HG03097 (cell line): Measurements from ENCODE around the gene LPCAT2.

ENCODE experiments used
- ATAC-seq: cut with Tn5 transposase; IDR thresholded peaks from one replicate; pipeline ENCODE4 v1.9.1; 2021; ENCODE audit not compliant: unreplicated experiment, low FRiP score

The LPCAT2 gene, protein sequence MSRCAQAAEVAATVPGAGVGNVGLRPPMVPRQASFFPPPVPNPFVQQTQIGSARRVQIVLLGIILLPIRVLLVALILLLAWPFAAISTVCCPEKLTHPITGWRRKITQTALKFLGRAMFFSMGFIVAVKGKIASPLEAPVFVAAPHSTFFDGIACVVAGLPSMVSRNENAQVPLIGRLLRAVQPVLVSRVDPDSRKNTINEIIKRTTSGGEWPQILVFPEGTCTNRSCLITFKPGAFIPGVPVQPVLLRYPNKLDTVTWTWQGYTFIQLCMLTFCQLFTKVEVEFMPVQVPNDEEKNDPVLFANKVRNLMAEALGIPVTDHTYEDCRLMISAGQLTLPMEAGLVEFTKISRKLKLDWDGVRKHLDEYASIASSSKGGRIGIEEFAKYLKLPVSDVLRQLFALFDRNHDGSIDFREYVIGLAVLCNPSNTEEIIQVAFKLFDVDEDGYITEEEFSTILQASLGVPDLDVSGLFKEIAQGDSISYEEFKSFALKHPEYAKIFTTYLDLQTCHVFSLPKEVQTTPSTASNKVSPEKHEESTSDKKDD

DNA sequence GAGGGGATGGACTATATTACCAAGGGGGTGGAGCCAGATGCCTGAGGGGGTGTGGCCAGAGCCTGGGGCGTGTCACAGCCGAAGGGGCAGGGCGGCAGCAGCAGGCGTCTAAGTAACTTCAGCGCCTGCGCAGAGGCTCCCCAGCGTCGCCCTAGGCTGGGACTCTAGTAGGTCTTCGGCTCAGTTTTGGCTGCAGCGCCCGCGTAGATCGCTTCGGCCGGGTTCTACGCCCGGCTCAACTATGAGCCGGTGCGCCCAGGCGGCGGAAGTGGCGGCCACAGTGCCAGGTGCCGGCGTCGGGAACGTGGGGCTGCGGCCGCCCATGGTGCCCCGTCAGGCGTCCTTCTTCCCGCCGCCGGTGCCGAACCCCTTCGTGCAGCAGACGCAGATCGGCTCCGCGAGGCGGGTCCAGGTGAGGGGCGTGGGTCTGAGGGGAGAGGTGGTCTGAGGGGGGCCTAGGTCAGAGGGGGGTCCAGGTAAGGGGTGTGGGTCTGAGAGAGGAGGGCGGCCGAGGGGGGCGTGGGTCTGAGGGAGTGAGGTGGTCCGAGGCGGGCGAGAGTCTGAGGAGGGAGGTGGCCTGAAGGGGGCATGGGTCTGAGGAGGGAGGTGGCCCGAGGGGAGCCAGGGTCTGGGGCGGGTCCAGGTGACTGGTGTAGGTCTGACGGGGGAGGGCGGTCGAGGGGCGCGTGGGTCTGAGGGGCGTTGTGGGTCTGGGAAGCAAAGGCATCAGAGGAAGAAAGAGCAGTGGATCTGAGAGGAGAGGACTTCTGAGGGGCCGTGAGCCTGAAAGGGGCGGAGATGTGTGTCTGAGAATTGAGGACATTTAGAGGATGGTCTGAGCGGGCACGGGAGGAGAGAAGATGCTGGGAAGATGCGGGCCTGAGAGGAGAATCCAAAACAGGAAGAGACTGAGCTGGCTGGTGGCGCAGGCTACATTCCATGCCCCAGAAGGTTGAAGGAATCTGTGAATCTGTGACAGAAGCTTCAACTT, at the start of gene LPCAT2:
Gene LPCAT2, plus strand, starts transcription at position 132 of the 991 bp plus-strand sequence. Its CDS starts 110 bp downstream, at position 242.
- ATAC-seq = no peak

DNA sequence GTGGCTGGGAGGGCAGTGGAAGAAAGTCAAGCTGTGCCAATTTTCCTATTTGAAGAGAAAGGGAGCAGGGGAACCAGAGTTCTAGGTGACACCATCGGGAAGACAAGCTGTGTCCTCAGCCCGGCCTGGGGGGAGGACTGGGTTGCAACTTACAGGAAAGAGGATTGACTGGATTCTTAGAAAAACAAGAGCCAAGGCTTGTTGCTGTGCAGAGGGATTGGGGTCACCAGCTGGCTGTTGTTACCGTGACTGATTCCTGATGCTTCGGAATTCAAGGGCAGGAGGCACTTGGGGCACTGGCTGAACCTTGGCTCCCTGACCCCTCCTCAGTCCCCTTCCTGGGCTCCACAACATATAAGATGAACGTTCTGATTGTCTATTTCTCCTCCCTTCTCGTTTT, 46.6 kb upstream of the LPCAT2 start:
- ATAC-seq = no peak

DNA sequence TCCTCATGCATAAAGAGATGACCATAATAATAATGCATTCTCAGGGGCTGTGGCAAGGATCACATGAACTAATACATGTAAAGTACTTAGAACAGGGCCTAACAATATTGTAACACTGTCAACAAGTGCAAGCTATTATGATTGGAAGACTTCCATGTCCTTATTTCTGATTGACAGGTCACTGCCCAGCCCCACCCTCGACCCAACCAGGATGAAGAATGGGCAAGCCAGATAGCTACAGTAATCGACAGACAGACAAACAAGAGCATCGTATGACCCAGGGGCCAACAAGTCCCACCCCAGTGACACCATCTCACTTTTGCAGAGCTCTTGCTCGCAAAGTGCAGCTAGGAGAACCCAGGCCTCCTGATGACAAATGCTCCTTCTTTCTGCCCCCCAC, 44.5 kb upstream of the LPCAT2 start:
- ATAC-seq = no peak

DNA sequence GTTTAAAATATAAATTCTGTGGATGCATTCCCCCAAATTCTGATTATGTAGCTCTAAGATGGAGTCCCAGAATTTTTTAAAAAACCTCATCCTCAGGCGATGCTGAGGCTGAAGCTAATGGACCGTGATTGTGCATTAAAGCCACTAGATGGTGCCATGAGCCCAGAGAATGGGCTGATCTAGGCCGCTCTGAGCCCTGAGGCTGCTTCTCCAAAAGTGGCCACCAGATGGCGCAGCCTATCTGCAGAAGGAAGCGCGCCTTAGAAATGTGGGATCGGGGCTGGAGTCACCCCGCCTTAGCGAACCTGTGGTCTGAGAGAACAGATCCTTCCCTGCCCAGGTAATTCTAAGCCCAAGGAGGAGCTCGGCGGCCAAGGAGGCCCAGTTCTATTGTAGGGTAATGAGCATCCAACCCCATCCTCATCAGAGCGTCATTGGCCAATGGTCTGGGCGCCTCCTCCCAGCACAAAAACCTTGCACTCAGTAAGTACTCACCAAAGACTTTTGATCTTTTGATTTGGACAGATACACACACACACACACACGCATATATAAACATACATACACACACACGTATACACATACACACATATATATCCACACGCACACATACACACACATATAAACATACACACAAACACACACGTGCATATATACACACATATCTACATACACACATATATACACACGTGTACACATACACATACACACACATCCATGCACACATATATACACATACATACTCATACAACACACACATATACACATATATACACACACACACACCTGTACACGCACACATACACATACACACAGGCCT, 43.6 kb upstream of the LPCAT2 start:
- ATAC-seq = peak; percentile 94

DNA sequence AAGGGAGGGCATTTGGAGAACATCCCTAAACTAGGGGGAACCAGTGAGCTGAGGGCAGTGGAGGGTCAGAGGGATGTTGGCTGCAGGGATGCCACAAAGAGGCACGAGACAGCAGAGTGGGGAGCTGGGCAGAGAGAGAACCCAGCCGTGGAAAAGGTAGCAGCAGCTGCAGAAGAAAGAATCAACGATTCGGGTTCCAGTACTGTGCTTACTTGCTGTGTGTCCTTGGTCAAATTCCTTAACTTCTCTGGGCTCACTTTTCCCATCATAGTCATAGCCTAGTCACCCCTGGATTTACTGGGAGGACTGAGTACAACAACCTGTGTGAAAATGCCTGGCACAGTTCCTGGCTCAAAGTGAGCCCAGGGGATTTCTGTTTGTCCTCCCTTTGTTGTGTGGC, 42.7 kb upstream of the LPCAT2 start:
- ATAC-seq = no peak

DNA sequence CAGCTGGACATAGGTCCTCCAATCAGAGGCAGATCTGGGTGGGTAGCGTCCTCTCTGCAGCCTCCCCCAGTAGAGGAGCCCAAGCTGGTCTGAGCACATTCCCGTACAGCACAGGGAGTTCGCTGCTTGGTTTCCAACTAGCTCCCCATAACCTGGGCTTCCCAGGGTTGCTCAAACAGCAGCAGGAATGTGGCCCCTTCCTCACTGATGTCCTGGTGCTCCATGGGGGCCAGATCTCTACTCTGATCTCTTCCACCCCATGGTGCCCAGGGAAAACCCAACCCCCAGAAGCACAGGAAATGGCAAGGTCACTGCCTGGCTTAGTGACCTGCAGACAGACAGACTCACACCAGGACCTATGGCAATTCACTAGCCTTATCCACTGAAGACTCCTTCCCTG, 41.0 kb upstream of the LPCAT2 start:
- no peak for ATAC-seq

DNA sequence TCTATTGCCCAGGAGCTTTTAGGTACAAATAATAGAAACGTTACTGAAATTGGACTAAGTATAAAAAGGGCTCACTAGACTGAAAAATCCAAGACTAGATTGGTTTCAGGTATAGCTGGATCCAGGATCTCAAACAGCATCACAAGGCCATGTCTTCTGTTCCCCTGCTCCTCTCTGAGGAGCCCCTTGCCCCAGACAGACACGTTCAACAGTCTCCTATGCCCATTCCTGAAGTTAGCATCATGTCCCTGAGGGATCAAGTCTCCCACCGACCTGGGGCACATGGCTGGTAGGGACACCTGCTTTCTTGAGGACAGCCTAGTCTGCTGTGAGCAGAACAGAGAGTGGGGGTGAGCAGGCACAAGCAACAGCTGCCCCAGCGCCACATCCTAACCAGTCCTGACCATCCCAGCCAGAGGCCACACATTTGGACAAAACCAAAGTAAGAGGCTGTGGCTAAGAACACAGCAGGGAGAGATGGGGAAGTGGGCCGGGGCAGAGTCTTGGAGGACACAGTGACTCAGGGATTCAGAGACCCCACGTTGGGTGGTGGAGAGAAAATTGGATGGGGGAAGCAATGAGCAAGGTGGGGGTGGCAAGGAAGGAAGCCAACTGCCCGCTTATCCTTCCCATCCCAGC, 40.4 kb upstream of the LPCAT2 start:
- ATAC-seq = no peak

DNA sequence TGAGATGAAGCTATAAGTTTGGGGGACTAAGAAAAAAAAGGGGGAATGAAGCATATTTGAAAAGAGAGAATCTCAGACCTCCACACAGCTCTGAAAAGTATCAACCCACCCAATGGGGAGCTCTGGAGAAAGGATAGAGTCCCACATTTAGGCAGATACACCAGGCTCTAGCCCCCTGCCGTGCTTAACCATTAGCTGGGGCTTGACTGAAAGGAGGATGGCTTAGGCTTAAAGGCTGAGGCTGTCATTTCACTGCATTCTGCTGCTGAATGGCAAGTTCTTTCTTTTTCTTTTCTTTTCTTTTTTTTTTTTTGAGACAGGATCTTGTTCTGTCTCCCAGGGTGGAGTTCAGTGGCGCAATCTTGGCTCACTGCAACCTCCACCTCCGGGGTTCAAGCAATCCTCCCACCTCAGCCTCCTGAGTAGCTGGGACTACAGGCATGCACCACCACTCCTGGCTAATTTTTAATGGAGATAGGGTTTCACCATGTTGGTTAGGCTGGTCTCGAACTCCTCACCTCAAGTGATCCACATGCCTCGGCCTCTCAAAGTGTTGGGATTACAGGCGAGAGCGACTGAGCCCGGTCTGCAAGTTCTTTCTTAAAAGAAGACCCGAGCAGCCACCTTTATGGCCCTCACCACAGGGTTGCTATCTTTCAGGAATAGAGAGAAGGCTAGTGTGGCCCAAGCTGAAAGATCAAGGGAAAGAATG, 38.9 kb upstream of the LPCAT2 start:
- ATAC-seq = no peak

DNA sequence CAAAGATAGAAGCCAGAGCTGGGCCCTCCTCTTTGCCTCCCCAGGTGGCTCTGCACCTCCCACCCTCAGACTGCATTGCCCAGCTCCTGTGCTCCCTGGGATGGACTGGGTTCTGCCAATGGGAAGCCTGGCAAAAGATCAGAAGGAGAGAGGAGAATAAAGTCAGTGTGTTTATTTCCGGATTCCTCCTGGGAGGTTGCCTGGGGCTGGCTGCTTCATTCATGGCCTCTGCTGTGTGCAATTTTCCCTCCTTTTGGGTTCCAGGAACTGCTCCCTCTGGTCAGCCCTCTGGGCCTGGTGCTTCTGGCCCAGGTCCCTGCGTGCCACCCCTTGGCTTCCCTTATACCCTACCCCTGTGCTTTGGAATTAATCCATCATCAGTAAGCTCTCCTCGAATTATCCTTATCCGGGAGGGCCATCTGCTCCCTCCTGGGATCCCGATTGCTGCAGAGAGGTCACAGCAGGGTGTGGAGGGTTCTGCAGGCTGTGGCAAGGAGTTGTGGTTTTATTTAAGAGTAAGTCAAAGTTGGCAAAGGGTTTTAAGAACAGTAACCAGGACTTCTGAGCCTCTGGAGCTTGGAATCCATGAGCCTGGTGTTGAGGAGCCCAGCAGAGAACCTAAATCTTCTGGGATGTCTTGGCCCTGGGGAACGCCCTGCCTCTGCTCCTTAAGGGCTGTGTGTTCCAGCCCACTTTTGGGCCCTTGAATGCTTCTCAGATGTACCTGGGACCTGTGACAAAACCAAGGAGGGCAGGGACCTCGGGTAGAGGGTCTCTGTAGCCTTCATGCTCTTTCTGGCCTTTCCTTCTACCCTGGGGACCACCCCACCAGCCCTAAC, 38.1 kb upstream of the LPCAT2 start:
- ATAC-seq = no peak

DNA sequence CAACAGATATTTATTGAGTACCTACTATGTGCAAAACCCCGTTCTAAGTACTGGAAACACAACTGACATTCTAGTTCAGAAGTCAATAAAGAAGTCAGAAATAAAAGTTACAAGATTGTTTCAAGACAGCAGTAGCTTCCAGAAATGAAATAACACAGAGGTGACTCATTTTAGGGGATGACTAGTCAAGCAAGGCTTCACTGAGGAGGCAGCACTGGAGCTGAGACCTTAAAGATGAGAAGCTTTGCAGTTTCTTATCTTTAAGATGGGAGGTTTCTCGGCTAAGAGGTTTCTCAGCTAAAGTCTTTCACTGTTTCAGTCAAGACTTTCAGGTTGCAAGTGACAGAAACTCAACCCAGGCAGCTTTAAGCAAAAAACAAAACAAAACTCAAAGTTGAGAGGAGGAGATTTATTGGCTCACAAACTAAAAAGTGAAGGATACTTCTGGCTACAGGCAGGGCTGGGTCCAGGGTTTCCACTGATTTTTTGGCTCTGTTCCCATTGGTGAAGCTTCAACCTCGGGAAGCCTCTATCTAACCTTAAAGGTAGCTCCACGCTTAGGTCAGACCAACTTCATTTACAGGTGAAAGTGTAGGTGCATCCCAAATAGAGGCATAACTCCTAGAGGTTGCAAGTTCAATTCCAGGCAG, 37.3 kb upstream of the LPCAT2 start:
- ATAC-seq = no peak

DNA sequence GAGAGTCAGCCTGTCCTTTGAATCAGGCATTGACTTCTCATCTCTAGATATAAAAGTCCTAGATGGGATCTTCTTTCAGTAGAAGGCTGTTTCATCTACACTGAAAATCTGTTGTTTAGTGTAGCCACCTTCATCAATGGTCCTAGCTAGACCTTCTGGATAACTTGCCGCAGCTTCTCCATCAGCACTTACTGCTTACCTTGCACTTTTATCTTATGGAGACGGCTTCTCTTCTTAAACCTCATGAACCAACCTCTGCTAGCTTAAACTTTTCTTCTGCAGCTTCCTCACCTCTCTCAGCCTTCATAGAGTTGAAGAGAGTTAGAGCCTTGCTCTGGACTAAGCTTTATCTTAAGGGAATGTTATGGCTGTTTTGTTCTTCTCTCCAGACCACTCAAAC, 35.3 kb upstream of the LPCAT2 start:
- ATAC-seq = no peak

DNA sequence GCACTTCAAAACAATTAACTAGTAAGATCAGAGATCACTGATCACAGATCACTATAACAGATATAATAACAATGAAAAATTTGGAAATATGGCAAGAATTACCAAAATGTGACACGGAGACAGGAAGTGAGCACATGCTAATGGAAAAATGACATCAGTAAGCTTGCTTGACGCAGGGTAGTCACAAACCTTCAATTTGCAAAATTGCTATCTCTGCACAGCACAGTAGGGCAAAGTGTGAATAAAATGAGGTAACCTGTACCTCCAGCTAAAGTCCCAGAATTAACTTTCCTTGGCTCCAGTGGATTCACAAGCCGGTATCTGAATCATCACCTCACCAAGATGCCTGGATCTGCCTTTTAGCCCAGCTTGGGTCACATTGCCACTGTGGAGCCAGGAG, 34.1 kb upstream of the LPCAT2 start:
- no peak for ATAC-seq

DNA sequence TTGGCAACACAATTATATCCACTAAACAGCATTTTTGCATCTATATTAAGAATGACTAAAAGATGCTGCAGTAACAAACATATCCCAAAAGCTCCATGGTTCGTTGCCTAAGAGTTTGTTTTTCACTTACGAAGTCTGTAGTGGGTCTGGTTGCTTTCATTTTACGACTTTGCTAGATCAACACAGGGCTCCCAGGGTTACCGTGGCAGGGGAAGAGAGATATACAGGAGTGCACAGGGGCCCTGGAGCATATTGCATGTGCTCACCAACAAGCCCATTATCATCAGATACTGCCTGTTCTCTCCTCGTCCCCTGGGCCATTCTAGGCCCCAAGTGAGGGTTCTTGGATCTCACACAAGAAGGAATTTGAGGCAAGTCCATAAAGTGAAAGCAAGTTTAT, 33.0 kb upstream of the LPCAT2 start:
- ATAC-seq = no peak

DNA sequence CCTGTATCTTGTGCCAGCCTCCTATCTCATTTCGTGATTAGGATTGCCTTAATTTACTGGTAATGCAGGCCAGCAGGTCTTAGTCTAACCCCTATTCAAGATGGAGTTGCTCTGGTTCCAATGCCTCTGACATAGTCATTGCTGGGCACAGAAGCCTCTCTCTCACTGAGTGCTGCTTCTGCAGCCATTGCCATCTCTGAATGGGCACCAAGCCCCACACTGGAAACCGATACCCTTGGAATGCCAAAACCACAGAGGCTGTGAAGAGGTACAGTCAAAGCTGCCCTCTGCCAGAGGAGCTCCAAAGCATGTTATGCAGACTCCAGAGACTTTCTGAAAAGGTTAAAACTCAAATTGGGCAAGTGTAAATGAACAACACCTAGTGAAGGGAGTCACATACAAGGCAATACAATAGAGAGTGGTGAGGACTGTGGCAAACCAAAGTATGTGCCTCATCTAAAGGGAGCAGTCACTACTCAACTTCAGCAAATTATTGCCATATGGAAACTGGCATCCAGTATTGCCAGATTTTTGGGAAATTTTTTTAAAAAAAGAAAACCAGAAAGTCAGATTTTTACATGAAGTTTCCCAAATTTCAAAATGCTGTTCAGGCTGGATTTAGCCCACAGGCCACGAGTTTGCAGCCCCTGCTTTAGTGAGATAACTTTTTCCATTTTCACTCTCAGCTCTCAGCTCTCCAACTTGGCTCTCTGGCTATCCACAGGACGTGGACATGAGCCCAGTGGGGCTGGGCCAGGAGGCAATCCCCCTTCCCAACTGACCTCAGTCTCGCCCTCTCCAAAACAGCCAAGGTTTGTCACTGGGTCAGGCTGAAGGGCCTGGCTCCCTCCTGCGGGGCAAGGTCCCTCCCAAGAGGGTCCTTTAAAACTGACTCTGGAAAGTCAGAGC, 32.0 kb upstream of the LPCAT2 start:
- ATAC-seq = no peak

DNA sequence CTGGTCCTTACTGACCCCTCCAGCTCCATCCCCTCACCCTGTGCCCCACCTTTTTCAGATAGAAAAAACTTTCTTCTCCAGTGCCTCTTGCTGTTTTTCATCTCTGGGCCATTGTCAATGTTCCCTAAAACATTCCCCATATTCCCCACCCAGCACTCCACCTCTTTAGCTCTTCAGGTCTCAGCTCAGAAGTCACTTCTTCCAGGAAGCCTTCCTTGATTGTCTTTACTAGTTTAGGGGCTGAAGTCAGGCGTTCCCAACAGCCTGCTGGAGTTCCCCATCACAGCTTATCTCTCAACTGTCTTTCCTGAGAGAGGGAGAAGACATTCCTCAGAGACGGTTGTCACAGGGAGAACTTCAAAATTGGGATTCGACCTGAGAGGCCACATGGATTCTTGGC, 31.1 kb upstream of the LPCAT2 start:
- ATAC-seq = no peak

DNA sequence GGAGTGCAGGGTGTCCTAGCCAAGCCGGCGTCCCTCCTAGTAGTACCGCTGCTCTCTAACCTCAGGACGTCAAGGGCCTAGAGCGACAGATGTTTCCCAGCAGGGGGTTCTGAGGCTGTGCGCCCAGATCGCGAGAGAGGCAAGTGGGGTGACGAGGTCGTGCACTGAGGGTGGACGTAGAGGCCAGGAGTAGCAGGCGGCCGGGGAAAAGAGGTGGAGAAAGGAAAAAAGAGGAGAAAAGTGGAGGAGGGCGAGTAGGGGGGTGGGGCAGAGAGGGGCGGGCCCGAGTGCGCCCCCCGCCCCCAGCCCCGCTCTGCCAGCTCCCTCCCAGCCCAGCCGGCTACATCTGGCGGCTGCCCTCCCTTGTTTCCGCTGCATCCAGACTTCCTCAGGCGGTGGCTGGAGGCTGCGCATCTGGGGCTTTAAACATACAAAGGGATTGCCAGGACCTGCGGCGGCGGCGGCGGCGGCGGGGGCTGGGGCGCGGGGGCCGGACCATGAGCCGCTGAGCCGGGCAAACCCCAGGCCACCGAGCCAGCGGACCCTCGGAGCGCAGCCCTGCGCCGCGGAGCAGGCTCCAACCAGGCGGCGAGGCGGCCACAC, 29.9 kb upstream of the LPCAT2 start, which contains the start of gene MMP2:
Gene MMP2, plus strand, starts transcription at position 372 of the 603 bp plus-strand sequence. CDS start 282 bp downstream, outside the sequence.
- ATAC-seq = no peak
